ENCODE measurements around the gene LMF1. TPM values are rescaled to one million over a fixed set of nuclear protein-coding genes. Genes with fewer than 3 reads are reported as not detected.

LMF1 gene
- total and polyA plus RNA-seq, 2 of the 13 experiments (the other 11 are each of a cell fraction or from before 2014, with no cell fraction given): 6.8 to 8.5 TPM

DNA sequence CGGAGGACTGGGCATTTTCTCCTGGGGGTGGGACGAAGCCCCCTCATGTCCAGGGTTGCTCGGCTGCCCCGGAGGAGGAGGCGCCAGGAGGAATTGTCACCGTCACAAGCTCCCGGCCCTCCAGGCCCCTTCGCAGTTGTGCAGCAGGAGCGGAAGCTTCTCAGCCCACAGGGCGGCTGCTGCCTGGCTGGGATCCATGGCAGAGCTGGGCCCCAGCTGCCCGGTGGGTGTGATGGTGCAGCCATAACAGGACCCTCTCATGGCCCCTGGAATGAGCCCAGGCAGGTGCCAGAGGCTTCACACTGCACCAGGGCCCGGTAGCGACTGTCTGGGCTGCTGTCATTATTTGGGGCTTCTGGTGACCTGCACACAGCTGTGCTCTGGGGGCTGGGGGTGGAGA, 115.3 kb downstream of the LMF1 start (continued):
- TF ChIP-seq, protein P1, sequence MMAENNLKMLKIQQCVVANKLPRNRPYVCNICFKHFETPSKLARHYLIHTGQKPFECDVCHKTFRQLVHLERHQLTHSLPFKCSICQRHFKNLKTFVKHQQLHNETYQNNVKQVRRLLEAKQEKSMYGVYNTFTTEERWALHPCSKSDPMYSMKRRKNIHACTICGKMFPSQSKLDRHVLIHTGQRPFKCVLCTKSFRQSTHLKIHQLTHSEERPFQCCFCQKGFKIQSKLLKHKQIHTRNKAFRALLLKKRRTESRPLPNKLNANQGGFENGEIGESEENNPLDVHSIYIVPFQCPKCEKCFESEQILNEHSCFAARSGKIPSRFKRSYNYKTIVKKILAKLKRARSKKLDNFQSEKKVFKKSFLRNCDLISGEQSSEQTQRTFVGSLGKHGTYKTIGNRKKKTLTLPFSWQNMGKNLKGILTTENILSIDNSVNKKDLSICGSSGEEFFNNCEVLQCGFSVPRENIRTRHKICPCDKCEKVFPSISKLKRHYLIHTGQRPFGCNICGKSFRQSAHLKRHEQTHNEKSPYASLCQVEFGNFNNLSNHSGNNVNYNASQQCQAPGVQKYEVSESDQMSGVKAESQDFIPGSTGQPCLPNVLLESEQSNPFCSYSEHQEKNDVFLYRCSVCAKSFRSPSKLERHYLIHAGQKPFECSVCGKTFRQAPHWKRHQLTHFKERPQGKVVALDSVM (CRISPR knock-in tag; IDR thresholded peaks at IDR 0.05): no peak
- TF ChIP-seq, protein P2, sequence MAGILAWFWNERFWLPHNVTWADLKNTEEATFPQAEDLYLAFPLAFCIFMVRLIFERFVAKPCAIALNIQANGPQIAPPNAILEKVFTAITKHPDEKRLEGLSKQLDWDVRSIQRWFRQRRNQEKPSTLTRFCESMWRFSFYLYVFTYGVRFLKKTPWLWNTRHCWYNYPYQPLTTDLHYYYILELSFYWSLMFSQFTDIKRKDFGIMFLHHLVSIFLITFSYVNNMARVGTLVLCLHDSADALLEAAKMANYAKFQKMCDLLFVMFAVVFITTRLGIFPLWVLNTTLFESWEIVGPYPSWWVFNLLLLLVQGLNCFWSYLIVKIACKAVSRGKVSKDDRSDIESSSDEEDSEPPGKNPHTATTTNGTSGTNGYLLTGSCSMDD (CRISPR knock-in tag; IDR thresholded peaks at IDR 0.05): no peak
- no peak for TF ChIP-seq ARHGAP35 (CRISPR knock-in tag; IDR thresholded peaks at IDR 0.05; ENCODE audit: borderline replicate concordance)
- TF ChIP-seq ZNF121 (CRISPR knock-in tag; IDR thresholded peaks at IDR 0.05): no peak
- TF ChIP-seq, protein P3, sequence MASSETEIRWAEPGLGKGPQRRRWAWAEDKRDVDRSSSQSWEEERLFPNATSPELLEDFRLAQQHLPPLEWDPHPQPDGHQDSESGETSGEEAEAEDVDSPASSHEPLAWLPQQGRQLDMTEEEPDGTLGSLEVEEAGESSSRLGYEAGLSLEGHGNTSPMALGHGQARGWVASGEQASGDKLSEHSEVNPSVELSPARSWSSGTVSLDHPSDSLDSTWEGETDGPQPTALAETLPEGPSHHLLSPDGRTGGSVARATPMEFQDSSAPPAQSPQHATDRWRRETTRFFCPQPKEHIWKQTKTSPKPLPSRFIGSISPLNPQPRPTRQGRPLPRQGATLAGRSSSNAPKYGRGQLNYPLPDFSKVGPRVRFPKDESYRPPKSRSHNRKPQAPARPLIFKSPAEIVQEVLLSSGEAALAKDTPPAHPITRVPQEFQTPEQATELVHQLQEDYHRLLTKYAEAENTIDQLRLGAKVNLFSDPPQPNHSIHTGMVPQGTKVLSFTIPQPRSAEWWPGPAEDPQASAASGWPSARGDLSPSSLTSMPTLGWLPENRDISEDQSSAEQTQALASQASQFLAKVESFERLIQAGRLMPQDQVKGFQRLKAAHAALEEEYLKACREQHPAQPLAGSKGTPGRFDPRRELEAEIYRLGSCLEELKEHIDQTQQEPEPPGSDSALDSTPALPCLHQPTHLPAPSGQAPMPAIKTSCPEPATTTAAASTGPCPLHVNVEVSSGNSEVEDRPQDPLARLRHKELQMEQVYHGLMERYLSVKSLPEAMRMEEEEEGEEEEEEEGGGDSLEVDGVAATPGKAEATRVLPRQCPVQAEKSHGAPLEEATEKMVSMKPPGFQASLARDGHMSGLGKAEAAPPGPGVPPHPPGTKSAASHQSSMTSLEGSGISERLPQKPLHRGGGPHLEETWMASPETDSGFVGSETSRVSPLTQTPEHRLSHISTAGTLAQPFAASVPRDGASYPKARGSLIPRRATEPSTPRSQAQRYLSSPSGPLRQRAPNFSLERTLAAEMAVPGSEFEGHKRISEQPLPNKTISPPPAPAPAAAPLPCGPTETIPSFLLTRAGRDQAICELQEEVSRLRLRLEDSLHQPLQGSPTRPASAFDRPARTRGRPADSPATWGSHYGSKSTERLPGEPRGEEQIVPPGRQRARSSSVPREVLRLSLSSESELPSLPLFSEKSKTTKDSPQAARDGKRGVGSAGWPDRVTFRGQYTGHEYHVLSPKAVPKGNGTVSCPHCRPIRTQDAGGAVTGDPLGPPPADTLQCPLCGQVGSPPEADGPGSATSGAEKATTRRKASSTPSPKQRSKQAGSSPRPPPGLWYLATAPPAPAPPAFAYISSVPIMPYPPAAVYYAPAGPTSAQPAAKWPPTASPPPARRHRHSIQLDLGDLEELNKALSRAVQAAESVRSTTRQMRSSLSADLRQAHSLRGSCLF (CRISPR knock-in tag; IDR thresholded peaks at IDR 0.05; ENCODE audit: borderline replicate concordance): no peak
- TF ChIP-seq MED8 (CRISPR knock-in tag; IDR thresholded peaks at IDR 0.05; ENCODE audit: insufficient replicate concordance): no peak
- no peak for TF ChIP-seq TBP (CRISPR knock-in tag; IDR thresholded peaks at IDR 0.05)

Measured in HepG2 (cell line).